HepG2 (cell line): ENCODE results near the gene CCDC167. TPM values are rescaled to one million over a fixed set of nuclear protein-coding genes. Genes with fewer than 3 reads are reported as not detected.
A peak's percentile ranks its signal among the peaks of the same experiment; 100 is the strongest.

Source experiments
- FUBP1 ChIP-seq: sonication (generic); formaldehyde crosslinking; IDR thresholded peaks from 2 replicates; pipeline ENCODE4 v1.5.1; 2020; ENCODE audit warnings: missing genetic modification reagents, mild to moderate bottlenecking, borderline replicate concordance
- KLF16 ChIP-seq, 2 experiments: sonication (generic) in 1 of 2; formaldehyde crosslinking in 1 of 2; IDR thresholded peaks; 2 replicates each; pipeline versions ENCODE4 v1.6.1 to v1.8.0; 2016 to 2023; ENCODE audit warnings: missing genetic modification reagents in 2 of 2, missing compliant biosample characterization in 1 of 2
- PRDM10 ChIP-seq: sonication (generic); formaldehyde crosslinking; IDR thresholded peaks from 2 replicates; pipeline ENCODE4 v1.4.0; 2020; ENCODE audit warnings: low read depth, missing genetic modification reagents
- TARDBP ChIP-seq: sonication (generic); formaldehyde crosslinking; IDR thresholded peaks from 2 replicates; pipeline ENCODE4 v1.8.0; 2022; ENCODE audit warnings: mild to moderate bottlenecking, missing genetic modification reagents
- TFDP1 ChIP-seq: IDR thresholded peaks from 2 replicates; pipeline ENCODE4 v1.6.1; 2016; ENCODE audit warnings: missing compliant biosample characterization, missing genetic modification reagents, borderline replicate concordance
- WIZ ChIP-seq: sonication (generic); formaldehyde crosslinking; IDR thresholded peaks from 2 replicates; pipeline ENCODE4 v1.5.1; 2020; ENCODE audit warnings: mild to moderate bottlenecking, missing genetic modification reagents
- ZBTB38 ChIP-seq: sonication (generic); formaldehyde crosslinking; IDR thresholded peaks from 2 replicates; pipeline ENCODE4 v1.5.1; 2020; ENCODE audit warnings: mild to moderate bottlenecking, missing genetic modification reagents
- ZFP36L1 ChIP-seq: sonication (generic); formaldehyde crosslinking; IDR thresholded peaks from 2 replicates; pipeline ENCODE4 v1.8.0; 2022; ENCODE audit warnings: mild to moderate bottlenecking, missing genetic modification reagents, moderate library complexity
- ZMYM3 ChIP-seq: sonication (generic); formaldehyde crosslinking; IDR thresholded peaks from 2 replicates; pipeline ENCODE4 v1.5.1; 2020; ENCODE audit warnings: mild to moderate bottlenecking, missing genetic modification reagents
- polyA plus RNA-seq, 8 experiments: library from polyadenylated mRNA; depleted of rRNA in 3 of 8; stranded (reverse) in 7 of 8; unstranded in 1 of 8; fragments of >200 nt; fragmentation: Illumina TruSeq in 4 of 8; extraction: Trizol in 4 of 8; gene quantifications; 2 replicates each; pipeline versions ENCODE4 v1.2.1 to v1.2.3, GENCODE V29; 2011 to 2016; ENCODE audit warnings: low read depth in 4 of 8, missing spikeins in 1 of 8, mixed read lengths in 1 of 8; ENCODE audit not compliant: insufficient read depth in 1 of 8
- total RNA-seq, 5 experiments: library from RNA; depleted of rRNA; stranded (reverse); fragments of >200 nt; fragmentation: Illumina TruSeq; extraction: Trizol; gene quantifications; 2 replicates each; pipeline ENCODE4 v1.2.3, GENCODE V29; 2016; ENCODE audit warnings: low read depth in 1 of 5
- TF ChIP-seq, protein P1 (sequence below): sonication (generic); formaldehyde crosslinking; IDR thresholded peaks from 2 replicates; pipeline ENCODE4 v1.5.1; 2020; ENCODE audit warnings: missing genetic modification reagents, mild to moderate bottlenecking, borderline replicate concordance
- TF ChIP-seq, protein P2 (sequence below): IDR thresholded peaks from 2 replicates; pipeline ENCODE4 v1.6.1; 2016; ENCODE audit warnings: low read depth, missing genetic modification reagents, missing compliant biosample characterization

The CCDC167 gene
- total and polyA plus RNA-seq, 2 of the 13 experiments (the other 11 are each of a cell fraction or from before 2014, with no cell fraction given), result 48.4 to 66.8 TPM

GRCh38 chr6:37499433-37500293 lies at the start of gene CCDC167 (continued):
- TF ChIP-seq ZBTB38 (CRISPR knock-in tag) (peak; percentile 27; the same call in 1 of the 2 replicates), WIZ (0 out of 2 replicates have a peak, but pooled peaks have one; percentile 31), TARDBP (CRISPR knock-in tag) (no peak), FUBP1 (no peak), ZMYM3 (CRISPR knock-in tag) (no peak), TFDP1 (CRISPR knock-in tag) (peak; percentile 97), ZFP36L1 (no peak), PRDM10 (peak; percentile 92), KLF16 (CRISPR knock-in tag; IDR thresholded peaks at IDR 0.05) (peak in 1 of 2 experiments; percentile 43; a peak in 2 of 4 replicates)
- TF ChIP-seq, protein P1, sequence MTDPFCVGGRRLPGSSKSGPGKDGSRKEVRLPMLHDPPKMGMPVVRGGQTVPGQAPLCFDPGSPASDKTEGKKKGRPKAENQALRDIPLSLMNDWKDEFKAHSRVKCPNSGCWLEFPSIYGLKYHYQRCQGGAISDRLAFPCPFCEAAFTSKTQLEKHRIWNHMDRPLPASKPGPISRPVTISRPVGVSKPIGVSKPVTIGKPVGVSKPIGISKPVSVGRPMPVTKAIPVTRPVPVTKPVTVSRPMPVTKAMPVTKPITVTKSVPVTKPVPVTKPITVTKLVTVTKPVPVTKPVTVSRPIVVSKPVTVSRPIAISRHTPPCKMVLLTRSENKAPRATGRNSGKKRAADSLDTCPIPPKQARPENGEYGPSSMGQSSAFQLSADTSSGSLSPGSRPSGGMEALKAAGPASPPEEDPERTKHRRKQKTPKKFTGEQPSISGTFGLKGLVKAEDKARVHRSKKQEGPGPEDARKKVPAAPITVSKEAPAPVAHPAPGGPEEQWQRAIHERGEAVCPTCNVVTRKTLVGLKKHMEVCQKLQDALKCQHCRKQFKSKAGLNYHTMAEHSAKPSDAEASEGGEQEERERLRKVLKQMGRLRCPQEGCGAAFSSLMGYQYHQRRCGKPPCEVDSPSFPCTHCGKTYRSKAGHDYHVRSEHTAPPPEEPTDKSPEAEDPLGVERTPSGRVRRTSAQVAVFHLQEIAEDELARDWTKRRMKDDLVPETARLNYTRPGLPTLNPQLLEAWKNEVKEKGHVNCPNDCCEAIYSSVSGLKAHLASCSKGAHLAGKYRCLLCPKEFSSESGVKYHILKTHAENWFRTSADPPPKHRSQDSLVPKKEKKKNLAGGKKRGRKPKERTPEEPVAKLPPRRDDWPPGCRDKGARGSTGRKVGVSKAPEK, result no peak
- TF ChIP-seq, protein P2, sequence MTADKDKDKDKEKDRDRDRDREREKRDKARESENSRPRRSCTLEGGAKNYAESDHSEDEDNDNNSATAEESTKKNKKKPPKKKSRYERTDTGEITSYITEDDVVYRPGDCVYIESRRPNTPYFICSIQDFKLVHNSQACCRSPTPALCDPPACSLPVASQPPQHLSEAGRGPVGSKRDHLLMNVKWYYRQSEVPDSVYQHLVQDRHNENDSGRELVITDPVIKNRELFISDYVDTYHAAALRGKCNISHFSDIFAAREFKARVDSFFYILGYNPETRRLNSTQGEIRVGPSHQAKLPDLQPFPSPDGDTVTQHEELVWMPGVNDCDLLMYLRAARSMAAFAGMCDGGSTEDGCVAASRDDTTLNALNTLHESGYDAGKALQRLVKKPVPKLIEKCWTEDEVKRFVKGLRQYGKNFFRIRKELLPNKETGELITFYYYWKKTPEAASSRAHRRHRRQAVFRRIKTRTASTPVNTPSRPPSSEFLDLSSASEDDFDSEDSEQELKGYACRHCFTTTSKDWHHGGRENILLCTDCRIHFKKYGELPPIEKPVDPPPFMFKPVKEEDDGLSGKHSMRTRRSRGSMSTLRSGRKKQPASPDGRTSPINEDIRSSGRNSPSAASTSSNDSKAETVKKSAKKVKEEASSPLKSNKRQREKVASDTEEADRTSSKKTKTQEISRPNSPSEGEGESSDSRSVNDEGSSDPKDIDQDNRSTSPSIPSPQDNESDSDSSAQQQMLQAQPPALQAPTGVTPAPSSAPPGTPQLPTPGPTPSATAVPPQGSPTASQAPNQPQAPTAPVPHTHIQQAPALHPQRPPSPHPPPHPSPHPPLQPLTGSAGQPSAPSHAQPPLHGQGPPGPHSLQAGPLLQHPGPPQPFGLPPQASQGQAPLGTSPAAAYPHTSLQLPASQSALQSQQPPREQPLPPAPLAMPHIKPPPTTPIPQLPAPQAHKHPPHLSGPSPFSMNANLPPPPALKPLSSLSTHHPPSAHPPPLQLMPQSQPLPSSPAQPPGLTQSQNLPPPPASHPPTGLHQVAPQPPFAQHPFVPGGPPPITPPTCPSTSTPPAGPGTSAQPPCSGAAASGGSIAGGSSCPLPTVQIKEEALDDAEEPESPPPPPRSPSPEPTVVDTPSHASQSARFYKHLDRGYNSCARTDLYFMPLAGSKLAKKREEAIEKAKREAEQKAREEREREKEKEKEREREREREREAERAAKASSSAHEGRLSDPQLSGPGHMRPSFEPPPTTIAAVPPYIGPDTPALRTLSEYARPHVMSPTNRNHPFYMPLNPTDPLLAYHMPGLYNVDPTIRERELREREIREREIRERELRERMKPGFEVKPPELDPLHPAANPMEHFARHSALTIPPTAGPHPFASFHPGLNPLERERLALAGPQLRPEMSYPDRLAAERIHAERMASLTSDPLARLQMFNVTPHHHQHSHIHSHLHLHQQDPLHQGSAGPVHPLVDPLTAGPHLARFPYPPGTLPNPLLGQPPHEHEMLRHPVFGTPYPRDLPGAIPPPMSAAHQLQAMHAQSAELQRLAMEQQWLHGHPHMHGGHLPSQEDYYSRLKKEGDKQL (CRISPR knock-in tag), result no peak
